ENCODE measurements around the gene PITX1.

The PITX1 gene

DNA sequence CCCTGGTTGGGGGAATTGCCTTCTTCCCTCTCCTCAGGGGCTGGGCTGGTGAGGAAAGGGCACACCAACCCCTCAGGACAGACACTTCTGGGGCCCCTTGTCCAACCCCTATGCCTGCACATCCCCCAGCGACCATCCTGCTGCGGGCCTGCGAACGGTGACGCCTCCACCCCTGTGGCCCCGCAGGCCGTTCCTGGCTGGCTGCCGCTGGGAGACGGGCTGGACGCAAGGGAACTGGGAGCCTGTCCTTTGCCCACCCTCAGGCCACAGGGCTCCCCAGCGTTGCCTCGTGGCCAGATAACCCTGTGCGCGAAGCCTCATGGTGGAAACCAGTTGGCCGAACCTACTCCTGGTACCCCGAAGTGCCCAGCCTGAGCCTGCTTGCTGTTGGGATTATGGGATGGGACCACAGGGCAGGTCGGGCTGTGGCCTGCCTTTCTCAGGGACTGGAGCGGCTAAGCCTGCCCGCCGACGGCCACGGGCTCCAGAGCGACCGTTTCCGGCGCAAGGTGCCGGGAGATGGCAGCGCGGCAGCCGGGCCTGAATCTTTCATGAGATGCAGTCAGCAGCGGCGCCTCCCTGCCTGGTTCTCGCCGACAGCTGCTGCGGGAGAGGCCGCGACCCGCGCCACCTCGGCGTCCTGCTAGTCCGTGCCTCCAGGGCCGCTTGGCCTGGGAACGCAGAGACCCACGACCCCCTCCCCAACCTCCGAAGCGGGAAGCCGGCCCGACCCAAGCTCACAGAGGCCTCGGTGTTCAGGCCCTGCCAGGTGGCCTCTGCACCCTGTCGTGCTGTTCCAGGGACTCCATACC is 6.5 kb upstream of the PITX1 start:
- no peak for FAIRE-seq

GRCh38 chr5:135040034-135040332 is 6.0 kb upstream of the PITX1 start:
- no peak for FAIRE-seq

DNA sequence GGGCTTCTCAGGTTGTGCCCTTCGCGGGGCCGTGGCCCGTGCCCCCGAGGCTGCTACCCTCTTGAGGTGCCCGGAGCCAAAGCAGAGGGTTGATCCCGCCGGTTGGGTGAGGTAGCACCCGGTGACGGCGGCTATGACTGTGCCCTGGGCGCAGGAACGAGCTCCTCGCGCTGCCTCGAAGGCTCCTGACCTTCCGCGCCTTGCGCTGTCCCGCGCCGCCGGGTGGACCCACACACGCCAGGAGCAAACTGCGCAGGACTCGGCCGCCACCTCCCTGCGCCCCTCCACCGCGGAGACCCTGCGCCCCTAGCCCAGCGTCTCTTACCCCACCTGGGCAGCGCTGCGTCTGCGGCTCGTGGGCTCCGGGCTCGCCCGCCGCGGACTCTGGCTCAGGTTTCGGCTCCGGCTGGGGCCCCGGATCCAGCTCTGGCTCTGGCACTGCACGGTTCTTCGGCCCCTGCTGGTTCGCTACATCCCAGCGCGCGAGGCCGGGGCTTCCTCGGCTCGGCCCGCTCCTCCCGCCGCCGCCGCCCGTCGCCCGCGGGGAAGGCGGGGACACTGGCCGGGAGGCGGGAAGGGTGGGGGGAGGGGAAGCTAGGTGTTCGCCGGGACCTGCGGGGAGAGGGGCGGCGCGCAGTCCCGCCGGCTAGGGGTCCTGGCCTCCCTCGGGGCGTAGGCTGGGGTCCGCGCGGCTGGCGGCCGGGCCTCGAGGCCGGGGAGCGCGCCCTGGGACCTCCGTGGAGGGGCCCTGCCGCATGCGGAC is 5.4 kb upstream of the PITX1 start:
- FAIRE-seq = no peak

GRCh38 chr5:135038813-135039270 is 4.8 kb upstream of the PITX1 start:
- no peak for FAIRE-seq

GRCh38 chr5:135038205-135038812 is 4.3 kb upstream of the PITX1 start:
- FAIRE-seq = no peak

GRCh38 chr5:135037519-135038204 is 3.6 kb upstream of the PITX1 start:
- no peak for FAIRE-seq

GRCh38 chr5:135036405-135036804 is 2.4 kb upstream of the PITX1 start:
- FAIRE-seq = no peak

DNA sequence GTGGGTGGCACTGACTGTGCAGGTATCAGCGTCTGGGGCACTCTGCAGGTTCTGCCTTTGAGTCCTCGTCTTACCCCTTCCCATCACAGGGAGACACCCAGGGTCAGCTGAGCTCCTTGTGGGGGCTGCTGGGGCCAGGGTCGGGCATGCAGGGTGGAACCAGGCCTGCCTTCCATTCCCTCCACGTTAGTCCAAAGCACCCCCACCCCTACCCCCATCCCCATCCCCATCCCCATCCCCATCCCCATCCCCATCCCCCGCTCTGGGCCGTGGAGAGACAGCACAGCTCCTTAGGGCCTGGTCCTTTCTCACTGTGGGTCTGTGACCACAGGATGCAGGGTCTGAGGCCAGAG is 1.6 kb upstream of the PITX1 start:
- FAIRE-seq = no peak

DNA sequence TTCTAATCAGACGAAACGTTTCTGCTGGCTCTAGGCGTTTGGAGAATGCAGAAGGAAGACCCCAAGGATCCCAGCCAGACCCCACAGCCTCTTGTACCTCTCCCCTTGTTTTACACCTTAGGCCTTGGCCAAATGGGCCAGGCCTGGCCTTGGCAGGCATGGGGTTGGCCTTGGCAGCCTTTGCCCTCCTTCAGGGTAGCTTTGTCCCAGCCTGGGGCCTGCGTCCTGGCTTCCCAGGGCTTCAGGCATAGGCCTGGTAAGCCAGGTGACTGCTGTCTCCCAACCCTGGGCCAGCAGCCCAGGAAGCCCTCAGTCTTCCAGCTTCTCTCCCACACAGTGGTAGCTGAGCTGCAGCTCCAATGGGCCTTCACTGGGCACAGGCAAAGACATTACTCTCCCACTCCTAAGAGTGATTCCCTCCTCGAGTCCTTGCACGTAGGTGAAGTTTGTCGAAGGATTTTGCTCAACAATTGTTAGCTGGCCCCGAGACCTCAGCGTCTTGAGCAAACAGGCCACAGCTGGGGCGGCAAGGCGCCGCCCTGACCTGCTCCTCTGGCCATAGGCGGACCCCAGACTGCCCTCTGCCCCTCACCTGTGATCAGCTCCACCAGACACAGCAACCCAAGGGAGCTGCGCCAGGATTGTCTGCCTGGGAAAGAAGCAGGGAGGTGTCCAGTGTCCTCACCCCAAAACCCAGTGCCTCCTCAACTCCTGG is 1.1 kb upstream of the PITX1 start:
- no peak for FAIRE-seq

DNA sequence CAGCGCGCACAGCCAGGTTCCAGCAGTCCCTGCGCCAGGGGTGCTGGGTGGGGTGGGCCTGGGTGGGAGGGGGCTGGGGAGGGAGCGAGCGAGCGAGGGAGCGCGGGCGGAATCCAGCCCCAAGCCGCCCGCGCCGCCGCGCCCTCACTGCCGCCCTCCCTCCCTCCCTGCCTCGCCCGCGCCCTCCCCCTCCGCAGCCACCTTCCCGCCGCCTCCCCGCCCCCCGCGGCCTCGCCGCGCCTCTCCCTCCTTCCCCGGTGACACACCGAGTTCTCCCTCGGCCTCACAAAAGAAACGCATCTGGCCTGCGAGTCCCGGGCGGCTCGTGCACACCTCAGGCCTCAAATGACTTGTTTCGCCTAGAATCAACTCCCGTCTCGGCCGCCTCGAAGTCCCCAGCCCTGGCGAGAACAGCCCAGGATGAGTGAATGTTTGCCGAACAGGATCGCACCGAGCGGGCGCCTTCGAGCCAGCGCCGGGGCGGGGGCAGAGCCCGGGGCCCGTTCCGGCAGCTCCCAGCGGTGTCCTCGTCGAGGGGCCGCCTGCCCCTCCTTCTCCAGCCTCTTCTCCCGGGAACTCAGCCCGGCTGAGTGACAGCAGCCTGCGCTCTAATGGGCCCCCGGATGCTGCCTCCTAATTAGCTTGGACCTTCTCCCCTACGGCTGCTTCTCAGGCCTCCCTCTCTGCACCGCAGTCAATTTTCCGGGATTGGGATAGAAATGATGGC is 371 bp upstream of the PITX1 start:
- no peak for FAIRE-seq

DNA sequence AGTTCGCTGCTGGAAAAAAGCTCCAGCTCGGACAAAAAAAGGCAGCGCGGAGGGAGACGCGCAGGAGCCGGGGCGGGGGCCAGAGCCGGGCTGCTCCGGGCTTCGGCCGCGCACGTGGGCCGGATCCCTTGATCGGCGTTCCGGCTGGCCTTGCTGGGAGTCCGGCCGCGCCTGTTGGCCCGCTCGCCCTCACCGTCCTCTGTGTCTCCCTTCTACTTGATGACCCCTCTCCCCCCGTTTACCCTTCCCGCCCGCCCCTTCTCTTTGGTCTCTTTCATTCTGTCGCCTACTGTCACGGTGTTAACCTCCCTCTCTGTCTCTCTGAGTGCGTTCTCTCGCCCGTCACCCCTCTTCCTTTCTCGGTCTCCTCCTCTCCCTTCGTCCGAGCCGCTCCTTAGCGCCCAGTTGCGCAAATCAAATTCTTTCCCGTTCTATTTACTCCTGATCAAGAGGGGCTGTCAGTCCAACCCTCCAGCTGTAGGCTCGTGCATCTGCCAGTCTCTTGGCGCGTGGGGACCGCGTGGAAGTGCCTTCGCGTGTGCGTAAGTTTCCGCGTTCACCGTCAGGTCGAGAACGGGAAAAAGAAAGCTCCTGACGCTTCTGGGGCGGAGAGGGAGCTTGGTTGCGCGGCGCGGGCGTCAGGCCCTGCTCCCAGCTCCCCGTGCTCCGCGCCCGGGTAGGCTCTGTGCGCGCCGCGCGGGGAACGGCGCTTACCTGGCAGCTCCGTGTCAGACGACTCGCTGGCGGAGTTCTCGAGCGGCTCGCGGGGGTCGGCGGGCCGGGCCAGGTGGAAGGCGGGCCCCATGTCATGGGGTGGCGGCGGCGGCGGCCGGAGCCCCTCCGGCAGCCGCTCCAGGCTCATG is 798 bp downstream of the PITX1 start:
- FAIRE-seq = no peak

- FAIRE-seq = no peak
Observed at GRCh38 chr5:135032695-135032998, 1.4 kb downstream of the PITX1 start.

GRCh38 chr5:135031813-135032694 is 2.0 kb downstream of the PITX1 start:
- FAIRE-seq = no peak

DNA sequence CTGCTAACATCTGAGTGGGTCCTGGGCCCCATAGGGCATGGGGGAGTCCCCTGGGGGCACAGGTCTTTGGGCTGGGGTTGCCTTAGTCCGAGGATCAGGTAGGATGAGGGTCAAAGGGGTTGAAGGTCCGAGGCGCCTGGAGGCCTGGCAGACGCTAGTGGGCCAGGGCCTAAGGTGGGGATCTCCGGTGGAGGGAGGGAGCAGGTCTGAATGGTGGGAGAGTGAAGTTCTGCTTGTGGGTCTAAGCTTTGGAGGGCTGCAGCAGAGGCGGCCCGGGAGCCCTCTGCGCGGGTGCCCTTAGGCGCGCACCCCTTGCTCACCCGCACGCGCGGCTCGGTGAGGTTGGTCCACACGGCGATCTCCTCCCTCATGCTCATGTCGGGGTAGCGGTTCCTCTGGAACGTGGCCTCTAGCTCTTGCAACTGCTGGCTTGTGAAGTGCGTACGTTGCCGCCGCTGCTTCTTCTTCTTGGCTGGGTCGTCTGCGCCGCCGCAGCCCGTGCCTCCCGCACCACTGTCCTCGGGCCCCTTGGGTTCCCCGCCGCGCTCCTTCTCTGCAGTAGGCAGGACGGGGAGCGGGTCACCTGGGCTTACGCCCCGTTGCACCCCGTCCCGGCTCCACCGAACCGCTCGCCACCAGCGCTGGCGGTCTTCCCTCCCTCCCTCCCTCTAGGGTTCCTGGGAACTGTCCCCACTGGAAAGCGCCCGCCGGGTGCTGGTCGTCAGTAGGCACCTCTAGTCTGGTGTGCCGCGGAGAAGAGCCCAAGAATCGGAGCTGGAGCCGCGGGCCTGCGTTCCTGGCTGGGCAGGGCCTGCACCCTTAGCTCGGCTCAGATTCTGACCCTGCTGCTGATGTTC is 2.8 kb downstream of the PITX1 start:
- FAIRE-seq = no peak

DNA sequence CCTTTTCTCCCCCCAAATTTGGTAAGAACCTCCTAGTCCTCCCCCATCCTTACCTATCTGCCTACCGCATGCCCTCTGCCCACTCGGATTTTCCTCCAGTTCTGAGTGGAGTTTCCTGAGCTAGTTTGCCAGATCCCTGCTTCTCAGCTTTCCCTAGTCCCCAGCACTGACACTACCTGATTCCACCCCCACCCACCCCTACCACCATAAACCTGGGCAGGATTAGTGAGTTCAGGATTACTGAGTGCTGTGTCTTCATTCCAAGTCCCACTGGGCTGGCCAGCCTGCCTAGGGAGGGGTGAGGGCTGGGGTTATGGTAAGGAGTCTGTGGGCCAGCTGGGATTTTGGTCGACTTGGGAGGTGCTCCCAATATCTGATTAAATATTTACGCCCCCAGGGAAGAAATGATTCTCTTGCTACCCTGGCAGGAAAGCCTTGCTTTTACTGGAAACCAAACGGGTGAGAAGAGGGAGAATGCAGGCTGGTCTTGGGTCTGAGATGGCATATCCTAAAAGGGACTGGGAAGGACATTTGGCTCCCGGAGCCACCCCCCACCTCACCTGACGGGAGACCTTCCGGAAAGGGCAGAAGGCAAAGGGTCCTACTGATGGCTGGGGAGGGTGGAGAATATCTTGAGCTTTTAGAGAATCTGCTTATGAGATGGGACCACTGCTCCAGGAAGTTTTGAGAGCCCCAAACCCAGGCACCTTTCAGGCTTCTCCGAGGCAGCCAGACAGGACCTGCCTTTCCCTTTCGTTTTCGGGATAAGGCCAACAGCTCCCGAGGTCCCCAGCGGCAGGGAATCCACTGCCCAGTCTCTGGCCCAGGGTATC is 3.7 kb downstream of the PITX1 start:
- FAIRE-seq = no peak

DNA sequence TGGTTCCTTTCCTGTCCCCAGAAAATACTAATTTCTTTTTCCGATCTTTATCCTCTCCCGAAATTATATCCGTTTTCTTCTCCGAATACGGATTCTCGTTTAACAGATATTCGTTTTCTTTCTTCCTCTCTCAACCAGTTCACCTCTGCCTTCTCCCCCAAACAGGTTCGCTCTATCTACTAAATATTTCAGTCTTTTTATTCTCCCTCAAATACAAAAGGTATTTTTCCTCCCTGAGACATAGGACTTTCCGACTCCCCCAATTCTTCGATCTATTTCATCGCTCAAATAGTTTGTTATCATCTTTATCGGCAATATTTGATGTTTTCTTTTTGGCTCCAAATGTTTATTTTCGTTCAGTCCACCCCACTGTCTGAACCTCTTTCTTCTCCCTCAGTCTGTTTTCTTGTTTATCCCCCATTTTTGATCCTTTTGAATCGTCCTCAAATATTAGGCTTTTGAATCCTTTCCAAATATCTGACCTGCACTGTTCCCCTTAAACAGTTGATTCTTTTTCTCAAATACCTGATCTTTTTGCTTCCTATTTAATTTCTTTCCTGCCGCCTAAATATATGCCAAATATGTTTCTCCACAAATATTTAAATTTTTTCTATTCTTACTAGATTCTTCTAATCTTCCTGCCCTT is 4.4 kb downstream of the PITX1 start:
- FAIRE-seq = no peak

- no peak for FAIRE-seq
Observed at GRCh38 chr5:135028791-135029476, 5.1 kb downstream of the PITX1 start.

Measured in colon (tissue), 2 donors.